ENCODE data around the gene ZNF281. TPM values are rescaled to one million over a fixed set of nuclear protein-coding genes. Genes with fewer than 3 reads are reported as not detected.

ZNF281 gene
- total RNA-seq, 4 donors from 2014 or later = 6.3 to 12.2 (median 8.7) TPM

GRCh38 chr1:200366577-200367253 is 43.1 kb downstream of the ZNF281 start:
- Histone ChIP-seq H3K9me3 (no peaks in the 10 kb centered on the region), H3K36me3 (no peaks in the 10 kb centered on the region), H3K4me1 (no peaks in the 10 kb centered on the region), H3K27ac (no peak overlapping the region), H3K27me3 (no peaks in the 10 kb centered on the region), H3K4me3 (no peak overlapping the region)
- no peak for DNase-seq
- TF ChIP-seq CTCF (IDR thresholded peaks at IDR 0.05) (no peak), POLR2A (IDR thresholded peaks at IDR 0.05) (no peak)

- no peak overlapping the region for H3K4me3 ChIP-seq
- no peaks in the 10 kb centered on the region for H3K27me3 ChIP-seq
- H3K27ac ChIP-seq = no peak overlapping the region
- no peak for DNase-seq
- TF ChIP-seq POLR2A (IDR thresholded peaks at IDR 0.05) (no peak), CTCF (IDR thresholded peaks at IDR 0.05) (no peak)
- no peaks in the 10 kb centered on the region for H3K36me3 ChIP-seq
- no peaks in the 10 kb centered on the region for H3K4me1 ChIP-seq
- H3K9me3 ChIP-seq = no peaks in the 10 kb centered on the region
Measured at GRCh38 chr1:200365897-200366426, 43.9 kb downstream of the ZNF281 start.

GRCh38 chr1:200364831-200365230 is 45.0 kb downstream of the ZNF281 start:
- no peak for DNase-seq
- H3K27me3 ChIP-seq = no peaks in the 10 kb centered on the region
- no peaks in the 10 kb centered on the region for H3K9me3 ChIP-seq
- H3K27ac ChIP-seq = no peak overlapping the region
- no peak for TF ChIP-seq POLR2A (IDR thresholded peaks at IDR 0.05)
- TF ChIP-seq CTCF (IDR thresholded peaks at IDR 0.05) = no peak
- no peak overlapping the region for H3K4me3 ChIP-seq
- no peaks in the 10 kb centered on the region for H3K36me3 ChIP-seq
- no peaks in the 10 kb centered on the region for H3K4me1 ChIP-seq

GRCh38 chr1:200364091-200364759 is 45.6 kb downstream of the ZNF281 start:
- no peak for TF ChIP-seq CTCF (IDR thresholded peaks at IDR 0.05)
- no peak overlapping the region for H3K27ac ChIP-seq
- no peaks in the 10 kb centered on the region for H3K27me3 ChIP-seq
- H3K4me3 ChIP-seq = no peak overlapping the region
- H3K4me1 ChIP-seq = no peaks in the 10 kb centered on the region
- no peaks in the 10 kb centered on the region for H3K36me3 ChIP-seq
- H3K9me3 ChIP-seq = no peaks in the 10 kb centered on the region
- DNase-seq = no peak

GRCh38 chr1:200363264-200363933 is 46.4 kb downstream of the ZNF281 start:
- TF ChIP-seq POLR2A (IDR thresholded peaks at IDR 0.05) (no peak), CTCF (IDR thresholded peaks at IDR 0.05) (no peak)
- Histone ChIP-seq H3K9me3 (no peaks in the 10 kb centered on the region), H3K27me3 (no peaks in the 10 kb centered on the region), H3K4me3 (no peak overlapping the region), H3K27ac (no peak overlapping the region), H3K36me3 (no peaks in the 10 kb centered on the region), H3K4me1 (no peaks in the 10 kb centered on the region)
- no peak for DNase-seq

All from Peyer's patch (tissue), 4 donors.